GM18507 (cell line): ENCODE data around the gene C1GALT1.
"Not testable (repeated sequence)": the region's sequence is repeated elsewhere in the genome, so short reads cannot be mapped to it uniquely, and the experiment has no call there.

ENCODE experiments used
- DNase-seq: peaks from one replicate; pipeline ENCODE4 v3.0.0; 2011; ENCODE audit warnings: low read depth; ENCODE audit not compliant: insufficient read length; ENCODE audit errors: extremely low spot score
- FAIRE-seq: peaks from 2 replicates; lab custom pipeline; 2011; peaks lifted over from hg19 to GRCh38; lab: Jason Lieb, UNC

C1GALT1 gene

DNA sequence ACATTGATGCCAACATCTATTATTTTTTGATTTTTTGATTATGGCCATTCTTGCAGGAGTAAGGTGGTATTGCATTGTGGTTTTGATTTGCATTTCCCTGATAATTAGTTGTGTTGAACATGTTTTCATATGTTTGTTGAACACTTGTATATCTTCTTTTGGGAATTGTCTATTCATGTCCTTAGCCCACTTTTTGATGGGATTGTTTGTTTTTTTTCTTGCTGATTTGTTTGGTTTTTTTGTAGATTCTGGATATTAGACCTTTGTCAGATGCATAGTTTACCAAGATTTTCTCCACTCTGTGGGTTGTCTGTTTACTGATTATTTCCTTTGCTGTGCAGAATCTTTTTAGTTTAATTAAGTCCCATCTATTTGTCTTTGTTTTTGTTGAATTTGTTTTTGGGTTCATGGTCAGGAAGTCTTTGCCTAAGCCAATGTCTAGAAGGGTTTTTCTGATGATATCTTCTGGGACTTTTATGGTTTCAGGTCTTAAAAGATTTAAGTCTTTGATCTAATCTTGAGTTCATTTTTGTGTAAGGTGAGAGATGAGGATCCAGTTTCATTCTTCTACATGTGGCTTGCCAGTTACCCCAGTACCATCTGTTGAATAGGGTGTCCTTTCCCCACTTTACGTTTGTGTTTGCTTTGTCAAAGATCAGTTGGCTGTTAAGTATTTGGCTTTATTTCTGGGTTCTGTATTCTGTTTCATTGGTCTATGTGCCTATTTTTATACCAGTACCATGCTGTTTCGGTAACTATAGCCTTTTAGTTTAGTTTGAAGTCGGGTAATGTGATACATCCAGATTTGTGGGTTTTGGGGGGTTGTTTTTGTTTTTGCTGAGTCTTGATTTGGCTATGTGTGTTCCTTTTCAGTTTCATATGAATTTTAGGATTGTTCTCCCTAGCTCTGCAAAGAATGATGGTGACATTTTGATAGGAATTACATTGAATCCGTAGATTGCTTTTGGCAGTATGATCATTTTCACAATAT is 10.7 kb downstream of the C1GALT1 start:
- not testable (repeated sequence) for FAIRE-seq, DNase-seq

DNA sequence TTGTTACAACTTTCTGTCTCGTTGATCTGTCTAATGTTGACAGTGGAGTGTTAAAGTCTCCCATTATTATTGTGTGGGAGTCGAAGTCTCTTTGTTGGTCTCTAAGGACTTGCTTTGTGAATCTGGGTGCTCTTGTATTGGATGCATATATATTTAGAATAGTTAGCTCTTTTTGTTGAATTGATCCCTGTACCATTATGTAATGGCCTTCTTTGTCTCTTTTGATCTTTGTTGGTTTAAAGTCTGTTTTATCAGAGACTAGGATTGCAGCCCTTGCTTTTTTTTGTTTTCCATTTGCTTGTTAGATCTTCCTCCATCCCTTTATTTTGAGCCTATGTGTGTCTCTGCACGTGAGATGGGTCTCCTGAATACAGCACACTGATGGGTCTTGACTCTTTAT is 17.2 kb downstream of the C1GALT1 start:
- DNase-seq, FAIRE-seq: not testable (repeated sequence)

DNA sequence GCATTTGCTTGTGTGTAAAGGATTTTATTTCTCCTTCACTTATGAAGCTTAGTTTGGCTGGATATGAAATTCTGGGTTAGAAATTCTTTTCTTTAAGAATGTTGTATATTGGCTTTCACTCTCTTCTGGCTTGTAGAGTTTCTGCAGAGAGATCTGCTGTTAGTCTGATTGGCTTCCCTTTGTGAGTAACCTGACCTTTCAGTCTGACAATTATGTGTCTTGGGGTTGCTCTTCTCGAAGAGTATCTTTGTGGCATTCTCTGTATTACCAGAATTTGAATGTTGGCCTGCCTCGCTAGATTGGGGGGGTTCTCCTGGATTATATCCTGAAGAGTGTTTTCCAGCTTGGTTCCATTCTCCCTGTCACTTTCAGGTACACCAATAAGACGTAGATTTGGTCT is 17.9 kb downstream of the C1GALT1 start:
- FAIRE-seq, DNase-seq: not testable (repeated sequence)

DNA sequence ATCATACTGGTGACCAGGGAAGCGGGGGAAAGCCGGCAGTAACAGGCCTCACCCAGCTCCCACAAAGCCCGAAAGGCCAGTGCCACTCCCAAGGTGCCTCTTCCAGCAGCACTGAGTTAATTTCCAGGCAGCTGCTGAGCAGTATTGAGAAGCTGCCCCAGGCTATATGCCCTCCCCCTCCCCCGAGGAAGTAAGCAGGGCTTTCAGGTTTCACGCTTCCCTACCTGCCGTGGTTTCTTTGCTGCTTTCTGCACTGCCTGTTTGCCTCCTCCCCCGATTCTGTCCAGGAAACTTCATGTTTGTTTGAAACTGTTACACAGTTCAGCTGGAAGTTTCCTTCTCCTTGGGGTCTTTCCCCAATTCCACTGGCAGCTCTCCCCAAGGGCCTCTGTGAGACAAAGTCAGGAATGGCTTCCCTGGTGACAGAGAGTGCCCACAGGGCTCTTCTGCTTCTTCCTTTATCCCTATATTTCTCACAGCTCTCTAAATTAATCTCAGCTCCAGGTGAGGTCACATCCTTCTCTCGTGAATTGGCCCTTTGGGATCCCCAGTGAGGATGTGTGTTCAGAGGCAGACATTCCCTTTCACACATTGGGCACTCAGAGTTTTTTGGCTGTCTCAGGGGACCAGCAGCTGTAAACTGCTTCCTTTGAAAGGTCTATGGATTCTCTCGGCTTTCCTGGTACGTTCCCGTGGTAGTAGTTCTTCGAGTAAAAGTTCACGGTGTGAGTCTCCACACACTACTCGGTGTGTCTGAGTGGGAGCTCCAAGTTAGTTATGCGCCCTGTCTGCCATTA is 19.4 kb downstream of the C1GALT1 start:
- DNase-seq (peak; percentile 38), FAIRE-seq (peak; percentile 92)

DNA sequence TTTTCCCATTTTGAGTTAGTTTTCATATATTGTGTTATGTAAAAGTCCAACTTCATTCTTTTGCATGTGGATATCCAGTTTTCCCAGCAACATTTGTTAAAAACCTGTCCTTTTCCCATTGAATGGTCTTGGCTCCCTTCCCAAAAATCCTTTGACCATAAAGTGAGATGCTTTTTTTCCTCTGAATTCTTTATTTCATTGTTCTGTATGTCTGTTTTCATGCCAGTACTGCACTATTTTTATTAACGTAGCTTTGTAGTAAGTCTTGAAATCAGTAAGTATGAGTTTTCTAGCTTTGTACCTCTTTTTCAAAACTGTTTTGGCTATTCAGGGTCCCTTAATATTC is 20.0 kb downstream of the C1GALT1 start:
- FAIRE-seq (no peak), DNase-seq (no peak)

DNA sequence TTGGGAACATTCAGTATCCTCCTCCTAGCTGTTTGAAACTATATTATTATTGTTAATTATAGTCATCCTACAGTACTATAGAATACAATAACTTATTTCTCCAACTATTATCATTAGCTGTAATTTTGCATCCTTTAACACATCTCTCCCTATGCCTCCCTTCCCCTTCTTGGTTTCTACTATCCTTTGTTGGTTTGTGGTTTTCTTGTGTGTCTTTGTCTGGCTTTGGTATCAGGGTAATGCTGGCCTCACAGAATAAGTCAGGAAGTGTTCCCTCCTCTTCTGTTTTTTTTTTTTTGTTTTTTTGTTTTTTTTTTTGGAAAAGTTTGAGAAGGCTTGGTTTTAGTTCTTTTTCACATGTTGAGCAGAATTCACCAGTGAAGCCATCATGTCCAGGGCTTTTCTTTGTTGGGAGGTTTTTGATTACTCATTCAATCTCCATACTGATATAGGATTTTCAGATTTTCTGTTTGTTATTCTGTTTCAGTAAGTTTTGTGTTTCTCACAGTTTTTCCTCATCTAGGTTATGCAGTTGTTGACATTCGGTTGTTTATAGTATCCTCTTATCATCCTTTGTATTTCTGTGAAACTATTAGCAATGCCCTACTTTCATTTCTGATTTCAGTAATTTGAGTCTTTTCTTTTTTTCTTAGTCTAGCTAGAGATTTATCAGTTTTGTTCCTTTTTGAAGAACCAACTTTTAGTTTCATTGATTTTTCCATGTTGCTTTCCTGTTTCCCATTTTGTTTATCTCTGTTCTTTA is 21.6 kb downstream of the C1GALT1 start:
- DNase-seq (no peak), FAIRE-seq (peak; percentile 15)

DNA sequence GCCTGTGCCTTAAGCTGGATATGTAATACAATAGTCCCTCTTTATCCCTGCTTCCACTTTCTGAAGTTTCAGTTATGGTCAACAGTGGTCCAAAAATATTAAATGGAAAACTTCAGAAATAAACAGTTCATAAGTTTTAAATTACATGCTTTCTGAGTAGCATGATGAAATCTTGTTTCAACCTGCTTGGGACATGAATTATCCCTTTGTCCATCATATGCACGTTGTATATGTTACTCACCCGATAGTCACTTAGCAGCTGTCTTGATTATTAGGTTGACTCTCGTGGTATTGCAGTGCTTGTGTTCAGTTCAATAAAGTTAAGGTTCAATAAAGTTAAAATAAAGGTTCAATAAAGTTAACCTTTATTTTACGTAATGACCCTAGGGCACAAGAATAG is 25.5 kb downstream of the C1GALT1 start:
- peak; percentile 12 for FAIRE-seq
- DNase-seq = no peak

DNA sequence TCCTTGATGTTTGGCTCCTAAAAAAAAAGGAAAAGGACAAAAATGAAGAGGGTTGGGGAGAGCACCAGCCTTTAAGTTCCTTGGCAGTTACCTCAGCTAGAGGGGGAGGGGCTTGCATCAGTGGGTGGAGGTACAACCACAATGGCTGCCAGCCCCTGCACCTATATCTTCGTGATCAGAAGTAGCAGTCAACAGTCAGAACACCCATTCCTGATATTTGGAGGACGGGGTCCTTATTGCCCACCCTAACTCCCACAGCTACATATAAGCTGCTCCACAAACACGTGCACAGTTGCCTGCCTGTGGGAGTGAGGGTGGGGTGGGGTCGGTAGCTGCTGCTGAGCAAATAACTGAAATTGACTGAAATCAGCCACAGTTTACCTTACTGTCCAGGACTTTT is 26.2 kb downstream of the C1GALT1 start:
- no peak for DNase-seq
- FAIRE-seq = no peak

DNA sequence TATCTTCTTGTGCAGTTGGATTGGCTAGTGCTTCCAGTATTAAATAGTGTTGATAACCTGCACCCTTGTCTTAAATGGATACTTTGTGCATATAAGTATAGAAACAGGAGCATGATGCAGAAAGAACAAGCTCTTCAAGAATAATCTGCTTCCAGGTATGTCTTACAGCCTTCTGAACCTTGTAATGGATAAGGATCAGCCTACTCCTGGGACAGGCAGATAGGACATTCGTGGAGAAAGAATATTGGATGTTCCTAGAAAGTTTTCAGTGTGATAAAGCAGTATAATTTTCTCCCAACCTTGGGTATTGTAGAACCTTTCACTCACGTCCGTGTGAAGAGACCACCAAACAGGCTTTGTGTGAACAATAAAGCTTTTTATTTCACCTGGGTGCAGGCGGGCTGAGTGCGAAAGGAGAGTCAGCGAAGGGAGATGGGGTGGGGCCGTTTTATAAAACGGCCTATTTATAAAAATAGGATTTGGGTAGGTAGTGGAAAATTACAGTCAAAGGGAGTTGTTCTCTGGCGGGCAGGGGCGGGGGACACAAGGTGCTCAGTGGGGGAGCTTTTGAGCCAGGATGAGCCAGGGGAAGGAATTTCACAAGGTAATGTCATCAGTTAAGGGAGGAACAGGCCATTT is 27.2 kb downstream of the C1GALT1 start:
- DNase-seq = no peak
- FAIRE-seq = no peak

DNA sequence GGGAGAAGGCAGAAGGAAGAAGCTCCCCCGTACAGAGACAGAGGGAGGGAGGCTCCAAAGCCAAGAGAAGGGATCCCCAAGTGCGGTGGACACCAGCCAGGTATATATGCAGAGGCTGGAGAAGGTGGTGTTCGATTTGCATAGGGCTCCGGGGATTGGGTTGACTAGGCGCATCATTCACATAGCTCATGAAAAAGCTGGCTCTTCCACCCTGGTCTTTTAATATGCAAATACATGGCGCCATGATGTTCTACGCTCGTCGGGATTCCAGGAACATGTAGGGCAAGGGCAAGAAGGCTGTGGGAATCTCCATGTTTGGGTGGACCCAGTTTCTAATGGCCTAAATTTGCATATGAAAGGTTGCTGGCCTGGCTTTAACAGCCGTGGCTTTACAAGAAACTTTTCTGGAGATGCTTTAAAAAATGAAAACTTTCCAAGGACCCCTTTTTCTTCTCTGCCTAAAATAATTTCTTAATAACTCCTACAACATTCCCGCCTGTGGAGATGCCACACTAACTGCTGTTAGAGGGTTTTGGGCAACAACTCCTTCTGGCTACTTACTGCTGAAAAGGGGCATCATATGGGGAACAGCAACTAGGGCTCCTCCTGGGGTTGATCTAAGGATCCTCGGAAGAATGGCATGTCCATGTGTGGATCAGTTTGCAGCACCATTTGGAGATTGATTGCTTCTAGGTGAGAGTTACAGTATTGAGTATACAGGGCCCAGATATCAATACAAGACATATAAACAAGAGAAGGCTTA is 28.3 kb downstream of the C1GALT1 start:
- FAIRE-seq (no peak), DNase-seq (no peak)

DNA sequence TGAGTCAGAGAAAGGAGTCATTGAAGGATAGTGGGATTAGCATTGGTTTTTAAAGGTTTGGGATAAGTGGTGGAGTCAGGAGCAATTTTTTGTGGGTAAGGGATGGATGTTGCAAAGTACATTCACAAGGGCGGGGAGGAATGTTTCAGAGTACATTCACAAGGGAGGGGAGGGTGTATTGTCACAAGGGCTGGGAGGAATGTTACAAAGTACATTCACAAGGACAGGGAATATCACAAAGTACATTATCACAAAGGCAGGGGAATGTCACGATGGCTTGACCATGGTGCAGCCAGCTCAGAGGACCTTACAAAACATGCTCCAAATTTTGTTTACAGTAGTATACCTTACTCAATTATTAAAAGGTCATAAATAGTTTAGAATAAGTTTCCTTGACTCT is 30.3 kb downstream of the C1GALT1 start:
- DNase-seq (no peak), FAIRE-seq (no peak)

DNA sequence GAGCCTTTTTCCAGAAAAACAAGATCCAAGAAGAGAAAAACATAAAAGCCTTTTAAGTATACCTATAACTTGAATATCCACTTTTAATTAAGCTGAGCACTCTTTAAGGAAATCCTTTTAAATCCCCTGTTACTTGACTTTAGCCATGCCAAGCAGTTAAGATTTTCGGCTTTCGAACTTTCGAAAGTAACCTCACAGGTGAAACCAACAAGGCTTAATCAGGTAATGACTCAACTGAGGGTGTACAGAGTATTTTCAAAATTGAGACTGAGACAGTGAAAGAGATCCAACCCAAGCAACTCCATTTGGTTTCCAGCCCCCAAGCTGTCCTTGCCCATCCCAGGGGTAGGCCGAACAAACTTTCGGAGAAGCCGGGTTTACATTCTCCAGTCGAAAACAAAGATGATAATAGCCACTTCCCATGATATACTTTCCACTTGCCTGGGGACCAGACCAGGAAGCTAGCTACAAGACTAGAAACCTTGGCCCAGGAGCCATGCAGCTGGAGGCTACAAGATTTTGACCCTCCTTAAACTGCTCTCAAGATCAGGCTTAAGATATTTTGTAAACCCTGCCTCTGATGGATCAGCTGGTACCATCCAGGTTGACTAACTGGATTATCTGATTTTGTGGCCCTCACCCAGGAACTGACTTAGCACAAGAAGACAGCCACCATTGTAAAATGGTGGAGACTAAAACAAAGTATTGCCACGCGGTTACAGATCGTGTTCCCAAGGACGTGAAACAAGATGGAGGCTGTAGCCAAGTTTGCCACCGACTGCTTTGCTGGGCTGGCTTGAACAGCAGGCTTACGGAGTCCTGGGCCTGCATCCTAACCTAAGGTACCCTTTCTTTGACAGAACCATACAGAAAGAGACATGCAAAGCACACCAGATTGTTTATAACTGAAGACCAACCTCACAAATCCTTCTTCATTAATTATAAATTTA is 32.3 kb downstream of the C1GALT1 start:
- FAIRE-seq = no peak
- no peak for DNase-seq

DNA sequence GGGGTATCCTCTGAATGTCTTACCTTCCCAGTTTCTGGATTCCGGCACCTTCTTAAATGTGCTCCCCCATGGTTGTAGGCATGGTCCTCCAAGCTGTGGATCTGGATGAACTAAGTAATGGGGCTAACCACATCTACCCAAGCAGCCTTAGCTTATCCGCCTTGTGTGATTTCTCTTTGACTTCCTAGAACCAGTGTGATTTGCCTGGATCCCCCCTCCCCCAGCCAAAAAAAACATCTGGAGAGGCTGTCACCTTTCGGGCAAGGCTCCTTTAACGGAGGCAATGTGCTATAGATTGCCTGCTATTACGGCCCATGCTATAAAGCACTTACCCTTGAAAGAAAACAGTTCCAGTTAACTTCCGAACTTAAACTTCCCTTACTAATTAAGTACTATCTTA is 33.9 kb downstream of the C1GALT1 start:
- FAIRE-seq (no peak), DNase-seq (no peak)

DNA sequence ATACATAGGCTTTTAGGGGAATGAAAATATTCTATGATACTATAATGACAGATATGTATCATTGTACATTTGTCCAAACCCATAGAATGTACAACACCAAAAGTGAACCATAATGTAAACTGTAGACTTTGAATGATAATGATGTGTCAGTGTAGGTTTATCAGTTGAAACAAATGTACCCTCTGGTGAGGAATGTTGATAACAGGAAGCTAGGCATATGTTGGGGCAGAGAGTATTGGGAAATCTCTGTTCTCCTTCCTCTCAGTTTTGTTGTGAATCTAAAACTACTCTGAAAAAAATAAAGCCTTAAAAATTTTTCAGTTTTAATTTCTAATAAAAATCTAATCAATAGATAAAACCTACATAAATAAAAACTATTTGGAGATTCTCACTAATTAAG is 36.9 kb downstream of the C1GALT1 start:
- no peak for DNase-seq
- FAIRE-seq = no peak

DNA sequence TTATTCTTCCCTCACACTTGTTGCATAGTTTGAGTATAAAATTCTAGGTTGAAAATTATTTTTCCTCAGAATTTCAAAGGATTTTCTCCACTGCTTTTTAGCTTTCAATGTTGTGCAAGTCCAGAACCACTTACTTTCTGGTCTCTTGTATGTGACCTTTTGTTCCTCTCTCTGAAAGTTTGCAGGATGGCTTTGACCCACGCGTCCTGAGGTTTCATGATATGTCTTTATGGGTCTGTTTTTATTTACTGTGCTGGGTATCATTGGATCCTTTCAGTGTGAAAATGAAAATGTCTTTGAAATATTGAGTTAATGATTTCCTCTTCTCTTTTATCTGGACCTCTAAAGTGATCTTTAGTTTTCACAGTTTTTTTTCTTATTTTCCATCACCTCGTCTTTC is 38.5 kb downstream of the C1GALT1 start:
- FAIRE-seq (no peak), DNase-seq (no peak)

DNA sequence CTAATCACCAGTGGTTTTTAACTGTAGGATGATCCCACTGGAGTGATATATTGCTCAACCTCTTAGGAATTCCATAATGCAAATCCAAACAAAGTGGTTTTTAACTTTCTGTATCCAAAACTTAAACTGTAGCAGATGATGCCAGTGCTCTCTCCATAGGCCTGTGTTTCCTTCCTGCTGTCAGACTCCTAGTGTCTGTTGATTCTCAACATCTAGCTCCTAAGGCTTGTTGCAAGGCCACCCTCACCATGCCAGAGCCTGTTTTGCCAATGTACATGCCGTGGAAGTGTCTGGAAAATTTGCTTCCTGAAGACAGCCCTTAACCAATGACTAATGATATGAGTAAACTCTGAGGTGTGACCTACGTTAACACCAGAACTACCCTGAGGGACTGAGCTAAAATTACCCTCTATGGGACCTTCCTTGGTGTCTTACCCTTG is 39.3 kb downstream of the C1GALT1 start:
- FAIRE-seq = peak; percentile 42
- no peak for DNase-seq

DNA sequence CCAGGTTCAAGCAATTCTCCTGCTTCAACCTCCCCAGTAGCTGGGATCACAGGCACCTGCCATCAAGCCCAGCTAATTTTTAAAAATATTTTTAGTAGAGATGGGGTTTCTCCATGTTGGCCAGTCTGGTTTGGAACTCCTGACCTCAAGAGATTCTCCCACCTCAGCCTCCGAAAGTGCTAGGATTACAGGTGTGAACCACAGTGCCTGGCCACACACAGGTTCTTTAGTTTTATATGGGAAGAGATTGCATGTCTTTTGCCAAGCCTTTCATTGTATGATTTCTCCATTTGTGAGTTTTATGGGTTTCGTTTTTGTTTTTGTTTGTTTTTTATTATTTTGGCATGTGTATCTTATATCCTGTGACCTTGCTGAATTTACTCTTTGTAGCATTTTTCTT is 40.9 kb downstream of the C1GALT1 start:
- FAIRE-seq (no peak), DNase-seq (no peak)

DNA sequence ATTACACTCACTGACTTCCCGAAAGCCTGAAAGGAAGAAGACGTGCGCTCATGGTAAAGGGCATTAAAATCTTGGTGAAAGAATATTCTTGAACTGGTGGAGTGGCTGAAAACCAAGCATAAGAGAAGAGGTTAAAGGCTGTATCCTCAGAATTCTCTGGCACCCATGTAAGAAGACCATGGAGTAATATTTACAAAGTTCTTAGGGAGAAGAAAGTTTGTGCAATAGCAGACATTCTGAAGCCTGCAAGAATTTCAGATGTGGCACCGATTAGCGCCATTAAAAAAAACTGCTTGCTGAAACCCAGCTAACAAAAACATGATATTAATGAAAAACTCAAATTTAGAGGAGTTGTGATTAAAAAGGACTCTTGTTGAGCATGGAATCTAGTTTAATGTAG is 44.1 kb downstream of the C1GALT1 start:
- DNase-seq = no peak
- no peak for FAIRE-seq
